Fibroblast of gingiva (primary cell): ENCODE measurements around the gene ST7.
A peak's percentile ranks its signal among the peaks of the same experiment; 100 is the strongest.
"Not testable (repeated sequence)": the region's sequence is repeated elsewhere in the genome, so short reads cannot be mapped to it uniquely, and the experiment has no call there.

Experiments
- DNase-seq: peaks from one replicate; pipeline ENCODE4 v3.0.0-alpha.2; 2011; ENCODE audit warnings: low read depth

ST7 gene

DNA sequence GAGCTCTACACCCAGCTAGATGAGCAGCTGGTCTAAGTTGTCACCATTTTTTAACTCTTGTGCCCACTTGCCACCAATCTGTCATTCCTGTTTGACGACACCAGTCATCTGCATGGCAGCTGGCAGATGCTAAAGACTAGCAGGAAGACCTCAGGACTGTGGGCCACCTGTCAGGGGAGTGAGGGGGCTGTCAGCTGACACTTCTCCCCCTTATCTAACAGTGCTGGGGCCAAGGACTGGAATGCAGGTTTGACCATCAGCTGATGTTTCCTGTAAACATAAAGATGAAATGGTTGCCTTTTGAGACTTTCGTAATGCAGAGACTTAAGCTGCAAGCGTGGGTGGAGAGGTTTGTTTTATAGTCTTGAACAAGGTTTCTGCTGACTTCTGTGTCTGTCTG is 276.0 kb downstream of the ST7 start:
- DNase-seq: no peak

GRCh38 chr7:117230276-117231046 is 277.2 kb downstream of the ST7 start:
- DNase-seq: peak; percentile 17

- DNase-seq: no peak
Observed at GRCh38 chr7:117231047-117231359, 277.7 kb downstream of the ST7 start.

DNA sequence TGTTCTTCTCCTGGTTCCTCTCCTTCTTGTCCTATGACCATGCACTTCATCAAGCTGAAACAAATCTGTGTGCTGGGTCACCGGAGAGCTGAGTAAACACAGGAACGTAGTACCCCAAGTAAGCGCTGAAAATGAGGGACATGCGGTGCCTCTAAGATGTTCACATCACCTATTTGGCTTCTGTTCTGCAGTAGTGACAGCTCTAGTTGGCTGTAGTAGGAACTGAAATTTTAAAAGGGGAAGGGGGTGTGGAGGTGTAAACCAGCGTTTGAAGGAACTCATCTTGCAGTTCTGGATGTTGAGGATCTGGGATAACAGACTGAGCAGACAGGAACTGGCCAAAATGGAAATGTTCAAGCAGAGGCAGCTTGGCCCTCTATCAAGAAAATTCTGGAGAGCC is 284.3 kb downstream of the ST7 start:
- DNase-seq: no peak

DNA sequence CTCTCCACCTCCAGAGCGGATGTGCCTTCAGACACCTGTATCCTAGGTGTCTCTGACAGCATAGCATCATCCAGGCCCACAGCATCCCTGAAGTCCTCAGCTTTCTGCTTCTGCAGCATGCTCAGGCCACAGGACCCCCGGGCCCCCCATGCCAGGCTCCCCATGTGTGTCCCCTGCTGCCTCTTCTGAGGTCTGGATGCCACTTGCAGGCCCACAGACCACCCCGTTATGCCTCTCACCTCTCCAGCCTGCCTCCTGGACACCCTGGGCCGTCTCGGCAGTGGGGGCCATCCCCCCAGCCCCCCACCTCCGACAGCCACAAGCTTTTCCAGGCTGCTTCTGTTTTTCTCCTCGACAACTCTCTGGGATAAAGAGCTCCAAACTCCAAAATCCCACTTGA is 285.2 kb downstream of the ST7 start:
- DNase-seq: no peak

DNA sequence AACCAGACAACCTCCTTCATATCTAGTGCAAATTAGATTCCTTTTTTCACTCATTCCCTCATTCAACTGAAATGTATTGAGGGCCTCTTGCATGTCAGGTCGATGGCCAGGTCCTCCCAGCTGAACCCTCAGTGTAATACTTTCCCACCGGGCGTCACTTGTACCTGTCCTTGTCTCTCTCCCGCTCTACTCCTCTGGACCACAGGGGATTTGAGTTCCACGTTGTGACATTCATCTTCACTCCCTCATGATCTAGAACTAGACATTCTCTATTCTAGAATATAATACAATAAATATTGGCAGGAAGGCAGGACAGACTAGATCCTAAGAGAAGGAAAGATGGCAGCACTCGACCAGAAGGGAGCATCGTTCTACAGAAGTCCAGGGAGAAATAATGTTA is 285.6 kb downstream of the ST7 start:
- DNase-seq: no peak

- no peak for DNase-seq
Observed at GRCh38 chr7:117241088-117241487, 287.8 kb downstream of the ST7 start.

GRCh38 chr7:117243390-117243789 is 290.1 kb downstream of the ST7 start:
- no peak for DNase-seq

DNA sequence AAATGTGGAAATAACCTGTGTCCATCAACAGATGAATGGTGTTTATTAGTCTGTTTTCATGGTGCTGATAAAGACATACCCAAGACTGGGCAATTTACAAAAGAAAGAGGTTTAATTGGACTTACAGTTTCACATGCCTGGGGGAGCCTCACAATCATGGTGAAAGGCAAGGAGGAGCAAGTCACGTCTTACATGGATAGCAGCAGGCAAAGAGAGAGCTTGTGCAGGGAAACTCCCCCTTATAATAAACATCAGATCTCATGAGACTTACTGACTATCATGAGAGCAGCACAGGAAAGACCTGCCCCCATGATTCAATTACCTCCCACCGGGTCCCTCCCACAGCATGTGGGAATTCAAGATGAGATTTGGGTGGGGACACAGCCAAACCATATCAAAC is 292.4 kb downstream of the ST7 start:
- not testable (repeated sequence) for DNase-seq

GRCh38 chr7:117247809-117248208 is 294.5 kb downstream of the ST7 start:
- DNase-seq: no peak

DNA sequence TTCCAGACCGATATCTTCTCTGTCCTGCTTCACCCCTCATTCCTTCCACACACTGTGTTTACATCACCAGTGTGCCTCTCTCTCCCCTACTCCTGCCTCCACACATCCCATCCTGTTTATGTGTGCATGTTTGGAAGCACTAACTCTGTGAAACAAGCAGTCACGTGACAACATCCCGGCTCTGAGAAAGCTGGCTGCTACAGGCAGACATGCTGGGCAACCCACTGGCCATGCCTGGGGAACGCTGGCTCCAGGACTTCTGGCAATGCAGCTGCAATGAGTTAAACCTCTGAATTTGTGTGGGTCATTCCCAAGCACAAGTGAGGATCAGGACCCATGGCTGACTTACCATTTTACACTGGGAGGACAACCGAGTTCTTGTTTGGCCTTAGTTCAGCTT is 295.5 kb downstream of the ST7 start:
- no peak for DNase-seq

DNA sequence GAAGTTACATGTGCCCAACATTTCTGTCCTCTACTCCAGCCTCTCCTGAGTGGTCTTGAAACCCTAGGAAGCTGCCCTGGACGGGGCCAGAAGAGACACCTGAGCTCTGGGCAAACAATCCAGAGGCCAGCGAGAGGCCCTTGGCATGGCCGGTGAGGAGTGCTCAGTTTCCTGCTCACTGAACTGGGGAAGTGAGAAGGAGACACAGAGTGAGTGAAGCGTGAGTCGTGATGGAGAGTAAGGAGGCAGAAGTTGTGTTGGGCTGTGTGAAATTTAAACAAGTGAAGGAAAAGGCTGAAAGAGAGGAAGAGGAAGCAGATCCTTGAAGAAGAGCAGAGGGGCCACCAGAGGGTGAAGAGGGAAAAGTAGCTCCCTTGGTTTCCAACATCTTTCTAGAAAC is 296.4 kb downstream of the ST7 start:
- no peak for DNase-seq

DNA sequence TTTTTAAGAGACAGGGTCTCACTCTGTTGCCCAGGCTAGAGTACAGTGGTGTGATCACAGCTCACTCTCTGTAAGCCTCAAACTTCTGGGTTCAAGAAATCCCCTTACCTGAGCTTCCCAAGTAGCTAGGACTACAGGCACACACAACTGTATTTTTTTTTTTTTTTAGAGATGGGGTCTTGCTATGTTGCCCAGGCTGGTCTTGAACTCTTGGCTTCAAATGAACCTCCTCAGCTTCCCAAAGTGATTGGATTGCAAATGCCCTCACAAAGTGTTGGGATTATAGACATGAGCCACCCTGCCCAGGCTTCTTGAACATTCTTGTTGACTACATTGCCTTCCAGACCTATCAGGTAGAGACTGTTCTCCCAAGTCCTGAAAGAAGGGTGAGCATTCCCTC is 296.9 kb downstream of the ST7 start:
- no peak for DNase-seq

GRCh38 chr7:117250801-117251200 is 297.5 kb downstream of the ST7 start:
- no peak for DNase-seq

DNA sequence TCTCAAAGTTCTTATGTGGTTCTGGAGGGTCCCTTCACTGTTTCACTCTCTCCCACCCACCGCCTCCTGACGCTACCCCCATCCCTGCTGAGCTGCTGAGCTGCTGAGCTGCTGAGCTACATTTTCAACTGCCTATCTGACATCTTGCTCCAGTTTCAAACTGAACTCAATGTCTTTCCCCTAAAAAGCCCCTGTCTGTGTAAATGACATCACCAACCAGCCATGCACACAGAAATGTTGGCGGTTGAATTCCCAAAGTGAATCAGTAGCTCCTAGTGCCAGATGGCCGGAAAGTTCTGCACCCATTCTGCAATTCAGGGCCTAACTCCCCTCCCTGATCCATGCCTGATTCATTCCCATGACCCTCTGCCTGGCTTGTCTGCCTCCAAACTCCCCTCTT is 298.4 kb downstream of the ST7 start:
- DNase-seq: no peak

DNA sequence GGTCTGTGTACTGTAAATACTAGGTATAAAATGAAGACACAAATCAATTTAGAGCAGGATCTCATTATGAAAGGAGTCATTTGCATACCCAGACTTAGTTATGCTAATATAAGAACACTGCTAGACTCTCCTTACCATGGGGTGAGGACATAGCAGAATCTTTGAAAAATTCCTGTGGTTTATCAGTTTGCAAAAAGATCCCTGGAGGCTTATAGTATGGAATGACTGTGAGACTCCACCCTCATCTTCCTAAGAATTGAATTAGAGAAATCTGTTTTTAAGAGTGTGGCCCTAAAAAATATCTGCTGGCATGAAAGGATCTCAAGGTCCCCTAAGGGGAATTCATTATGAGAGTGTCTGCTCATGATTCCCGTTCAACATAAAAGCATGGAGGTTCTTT is 306.3 kb downstream of the ST7 start:
- DNase-seq: peak; percentile 61

GRCh38 chr7:117262546-117262945 is 309.2 kb downstream of the ST7 start:
- no peak for DNase-seq

GRCh38 chr7:117264716-117265115 is 311.4 kb downstream of the ST7 start:
- no peak for DNase-seq

- DNase-seq: peak; percentile 81
Observed at GRCh38 chr7:117269417-117269816, 316.1 kb downstream of the ST7 start.

GRCh38 chr7:117269886-117270285 is 316.6 kb downstream of the ST7 start:
- peak; percentile 67 for DNase-seq

DNA sequence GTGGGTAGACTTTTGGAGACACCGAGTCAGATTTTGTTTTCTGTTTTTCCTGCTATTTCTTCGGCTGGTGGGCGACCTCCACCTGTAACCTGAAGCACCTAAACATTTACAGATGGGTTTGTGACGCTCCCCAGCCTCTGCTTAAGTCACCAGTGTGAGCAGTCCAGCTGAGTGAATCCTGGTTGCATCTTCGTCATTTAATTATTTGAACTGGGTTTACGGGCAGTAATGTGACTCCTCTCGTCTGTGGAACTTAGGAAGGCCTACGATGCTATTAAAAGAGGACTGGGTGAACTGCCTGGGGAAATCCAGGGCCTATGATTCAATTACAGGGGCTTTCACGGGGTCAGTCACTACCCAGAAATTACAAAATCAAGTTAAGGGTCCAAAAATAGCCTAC is 317.1 kb downstream of the ST7 start:
- DNase-seq: peak; percentile 51

DNA sequence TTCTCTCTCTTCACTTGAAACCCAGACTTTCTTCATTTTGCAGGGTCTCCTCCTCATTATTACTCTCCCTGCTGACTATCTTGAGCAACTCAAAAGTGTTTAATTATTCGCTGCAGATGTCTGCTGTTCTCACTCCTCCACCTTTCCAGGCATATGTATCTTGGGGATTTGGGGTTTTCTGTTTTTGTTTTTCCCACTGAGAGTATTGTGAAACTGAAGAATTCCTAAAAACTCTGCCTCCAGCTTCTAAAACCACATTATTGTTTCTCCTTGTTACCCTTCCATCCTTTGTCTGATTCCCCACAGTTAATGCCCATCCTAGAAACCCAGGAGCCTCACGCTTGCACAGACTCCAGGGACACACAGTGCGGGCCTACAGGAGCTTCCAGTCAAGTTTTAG is 318.3 kb downstream of the ST7 start:
- no peak for DNase-seq

GRCh38 chr7:117272017-117272759 is 318.9 kb downstream of the ST7 start:
- DNase-seq: no peak

DNA sequence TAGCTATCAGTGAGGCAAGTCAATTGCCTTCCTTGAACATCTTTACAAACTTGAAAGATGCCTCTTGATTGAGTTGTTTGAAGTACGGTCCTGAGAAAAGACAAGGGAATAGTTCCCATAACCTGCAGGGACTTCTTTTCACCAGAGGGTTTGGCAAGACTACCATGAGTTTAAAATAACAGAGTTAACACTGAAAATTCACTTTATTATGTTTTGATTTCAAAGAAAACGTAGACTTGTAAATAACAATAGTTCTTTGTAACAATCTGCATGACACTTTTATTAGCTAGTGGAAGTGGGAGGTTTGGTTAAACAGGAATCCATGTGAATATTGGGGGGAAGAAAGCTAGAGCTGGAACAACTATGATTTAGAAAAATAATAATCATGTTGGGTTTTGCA is 320.0 kb downstream of the ST7 start:
- DNase-seq: no peak
